Measurements from ENCODE around the gene ZFR. TPM values are rescaled to one million over a fixed set of nuclear protein-coding genes. Genes with fewer than 3 reads are reported as not detected.

The ZFR gene
- polyA plus RNA-seq, 1 donor (not counting 4 experiments of a cell fraction or from before 2014, with no cell fraction given) = 58.7 TPM

DNA sequence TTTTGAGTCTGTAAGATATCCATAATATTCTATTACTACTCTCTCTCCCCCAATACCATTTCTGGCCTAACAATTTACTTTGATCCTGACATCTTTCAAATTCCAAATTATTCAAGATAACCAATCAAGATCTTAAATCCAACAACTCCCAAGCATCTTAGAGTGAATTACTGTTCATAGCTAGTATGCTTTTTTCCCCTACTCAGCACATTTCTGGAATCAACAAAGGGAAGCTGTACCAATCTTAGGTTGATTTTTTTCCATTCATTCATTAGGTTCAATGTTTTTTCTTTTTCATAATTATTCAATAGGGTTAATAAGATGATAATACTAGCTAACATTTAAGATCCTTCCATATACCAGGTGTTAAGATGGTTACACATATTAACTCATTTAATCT lies 81.5 kb downstream of the ZFR start:
- dilution Hi-C loops (cut with MboI; ENCODE audit: extremely low pct_ligation_motif_present, low sequenced_read_pairs) = no loop called here
- no peak overlapping the region for H3K4me3 ChIP-seq (ENCODE audit: control insufficient read depth in 2 of 3, extremely low read depth in 1 of 3, insufficient read depth in 2 of 3, low read depth in 1 of 3, low read length in 3 of 3)
- H3K79me2 ChIP-seq (ENCODE audit: control insufficient read depth, insufficient read depth, low read length) = no peaks in the 10 kb centered on the region
- no peak overlapping the region for H3K9ac ChIP-seq (ENCODE audit: control insufficient read depth, extremely low read depth, insufficient read depth, low read length)
- no peaks in the 10 kb centered on the region for H3K9me1 ChIP-seq (ENCODE audit: control insufficient read depth, extremely low read depth, insufficient read depth, low read length)
- H3K27ac ChIP-seq (ENCODE audit: control insufficient read depth, insufficient read depth, low read length) = no peak overlapping the region
- H4K20me1 ChIP-seq (ENCODE audit: control insufficient read depth, extremely low read depth, insufficient read depth, low read length) = no peaks in the 10 kb centered on the region
- no peaks in the 10 kb centered on the region for H3K27me3 ChIP-seq (ENCODE audit: control insufficient read depth, extremely low read depth, insufficient read depth, low read length)
- FAIRE-seq (no peak), DNase-seq (ENCODE audit: low read depth, low spot score) (no peak)
- no peaks in the 10 kb centered on the region for H3K9me3 ChIP-seq (ENCODE audit: control insufficient read depth, low read depth, low read length)
- no peak overlapping the region for H3K4me2 ChIP-seq (ENCODE audit: control insufficient read depth, extremely low read depth, insufficient read depth, low read depth, low read length)
- TF ChIP-seq EZH2 (IDR thresholded peaks at IDR 0.05; ENCODE audit: low read length) = no peak
- TF ChIP-seq, protein P1, sequence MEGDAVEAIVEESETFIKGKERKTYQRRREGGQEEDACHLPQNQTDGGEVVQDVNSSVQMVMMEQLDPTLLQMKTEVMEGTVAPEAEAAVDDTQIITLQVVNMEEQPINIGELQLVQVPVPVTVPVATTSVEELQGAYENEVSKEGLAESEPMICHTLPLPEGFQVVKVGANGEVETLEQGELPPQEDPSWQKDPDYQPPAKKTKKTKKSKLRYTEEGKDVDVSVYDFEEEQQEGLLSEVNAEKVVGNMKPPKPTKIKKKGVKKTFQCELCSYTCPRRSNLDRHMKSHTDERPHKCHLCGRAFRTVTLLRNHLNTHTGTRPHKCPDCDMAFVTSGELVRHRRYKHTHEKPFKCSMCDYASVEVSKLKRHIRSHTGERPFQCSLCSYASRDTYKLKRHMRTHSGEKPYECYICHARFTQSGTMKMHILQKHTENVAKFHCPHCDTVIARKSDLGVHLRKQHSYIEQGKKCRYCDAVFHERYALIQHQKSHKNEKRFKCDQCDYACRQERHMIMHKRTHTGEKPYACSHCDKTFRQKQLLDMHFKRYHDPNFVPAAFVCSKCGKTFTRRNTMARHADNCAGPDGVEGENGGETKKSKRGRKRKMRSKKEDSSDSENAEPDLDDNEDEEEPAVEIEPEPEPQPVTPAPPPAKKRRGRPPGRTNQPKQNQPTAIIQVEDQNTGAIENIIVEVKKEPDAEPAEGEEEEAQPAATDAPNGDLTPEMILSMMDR (optimal IDR thresholded peaks at IDR 0.05 in 1 of 3, IDR thresholded peaks at IDR 0.05 in 1 of 3, conservative IDR thresholded peaks at IDR 0.05 in 1 of 3; ENCODE audit: extremely low read depth in 1 of 3, insufficient read depth in 2 of 3, low read length in 3 of 3) = no peak
- no peaks in the 10 kb centered on the region for H3K4me1 ChIP-seq (ENCODE audit: control insufficient read depth, extremely low read depth, insufficient read depth, low read length)
- peaks cover 13 to 19% of the 10 kb centered on the region in 2 experiments for H3K36me3 ChIP-seq (ENCODE audit: control insufficient read depth in 2 of 2, extremely low read depth in 1 of 2, insufficient read depth in 2 of 2, low read length in 2 of 2)
- H2AFZ ChIP-seq (ENCODE audit: control insufficient read depth, low read length) = no peak overlapping the region

DNA sequence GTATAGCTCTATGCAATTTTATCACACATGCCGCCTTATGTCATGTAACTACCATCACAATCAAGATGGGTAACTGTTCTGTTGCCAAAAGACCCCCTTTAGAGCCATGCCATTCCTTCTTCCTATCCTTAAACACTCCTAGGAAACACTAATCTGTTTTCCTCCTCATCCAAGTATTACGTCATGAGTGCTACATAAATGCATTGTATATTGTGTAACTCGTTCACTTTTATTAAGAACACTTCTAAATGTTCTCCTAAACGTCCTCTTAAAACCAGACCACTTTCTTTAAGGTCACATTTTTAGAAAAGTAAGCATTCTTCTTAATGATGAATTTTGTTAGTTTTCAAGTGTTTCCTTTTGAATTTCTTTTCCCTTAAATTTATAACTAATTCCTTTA lies 82.0 kb downstream of the ZFR start:
- Histone ChIP-seq H3K4me2 (ENCODE audit: control insufficient read depth, extremely low read depth, insufficient read depth, low read depth, low read length) (no peak overlapping the region), H3K4me3 (ENCODE audit: control insufficient read depth in 2 of 3, extremely low read depth in 1 of 3, insufficient read depth in 2 of 3, low read depth in 1 of 3, low read length in 3 of 3) (no peak overlapping the region), H3K27ac (ENCODE audit: control insufficient read depth, insufficient read depth, low read length) (no peak overlapping the region), H3K9me3 (ENCODE audit: control insufficient read depth, low read depth, low read length) (no peaks in the 10 kb centered on the region), H2AFZ (ENCODE audit: control insufficient read depth, low read length) (no peak overlapping the region), H3K9ac (ENCODE audit: control insufficient read depth, extremely low read depth, insufficient read depth, low read length) (no peak overlapping the region), H3K27me3 (ENCODE audit: control insufficient read depth, extremely low read depth, insufficient read depth, low read length) (no peaks in the 10 kb centered on the region), H3K9me1 (ENCODE audit: control insufficient read depth, extremely low read depth, insufficient read depth, low read length) (no peaks in the 10 kb centered on the region), H4K20me1 (ENCODE audit: control insufficient read depth, extremely low read depth, insufficient read depth, low read length) (no peaks in the 10 kb centered on the region), H3K79me2 (ENCODE audit: control insufficient read depth, insufficient read depth, low read length) (no peaks in the 10 kb centered on the region), H3K36me3 (ENCODE audit: control insufficient read depth in 2 of 2, extremely low read depth in 1 of 2, insufficient read depth in 2 of 2, low read length in 2 of 2) (peaks cover 10 to 16% of the 10 kb centered on the region in 2 experiments), H3K4me1 (ENCODE audit: control insufficient read depth, extremely low read depth, insufficient read depth, low read length) (no peaks in the 10 kb centered on the region)
- FAIRE-seq (no peak), DNase-seq (ENCODE audit: low read depth, low spot score) (no peak)
- dilution Hi-C loops (cut with MboI; ENCODE audit: extremely low pct_ligation_motif_present, low sequenced_read_pairs) = no loop called here
- TF ChIP-seq, protein P1 (optimal IDR thresholded peaks at IDR 0.05 in 1 of 3, IDR thresholded peaks at IDR 0.05 in 1 of 3, conservative IDR thresholded peaks at IDR 0.05 in 1 of 3; ENCODE audit: extremely low read depth in 1 of 3, insufficient read depth in 2 of 3, low read length in 3 of 3) = no peak
- TF ChIP-seq EZH2 (IDR thresholded peaks at IDR 0.05; ENCODE audit: low read length) = no peak

Measured in keratinocyte (primary cell).